Forelimb muscle (tissue), 1 donor: Measurements from ENCODE around the gene PLXNB2. TPM values are rescaled to one million over a fixed set of nuclear protein-coding genes. Genes with fewer than 3 reads are reported as not detected.

Experiments used
- DNase-seq: peaks from one replicate; pipeline ENCODE4 v3.0.0-alpha.2; 2013; ENCODE audit warnings: low read depth
- polyA plus RNA-seq: library from polyadenylated mRNA; unstranded; fragments of 120-200 nt; gene quantifications from one replicate; pipeline ENCODE4 v1.2.1, GENCODE V29; 2013; ENCODE audit not compliant: insufficient read length

Gene PLXNB2
- polyA plus RNA-seq, 1 donor, result 77.0 TPM

GRCh38 chr22:50312371-50312770 lies 4.9 kb upstream of the PLXNB2 start:
- DNase-seq, result no peak

DNA sequence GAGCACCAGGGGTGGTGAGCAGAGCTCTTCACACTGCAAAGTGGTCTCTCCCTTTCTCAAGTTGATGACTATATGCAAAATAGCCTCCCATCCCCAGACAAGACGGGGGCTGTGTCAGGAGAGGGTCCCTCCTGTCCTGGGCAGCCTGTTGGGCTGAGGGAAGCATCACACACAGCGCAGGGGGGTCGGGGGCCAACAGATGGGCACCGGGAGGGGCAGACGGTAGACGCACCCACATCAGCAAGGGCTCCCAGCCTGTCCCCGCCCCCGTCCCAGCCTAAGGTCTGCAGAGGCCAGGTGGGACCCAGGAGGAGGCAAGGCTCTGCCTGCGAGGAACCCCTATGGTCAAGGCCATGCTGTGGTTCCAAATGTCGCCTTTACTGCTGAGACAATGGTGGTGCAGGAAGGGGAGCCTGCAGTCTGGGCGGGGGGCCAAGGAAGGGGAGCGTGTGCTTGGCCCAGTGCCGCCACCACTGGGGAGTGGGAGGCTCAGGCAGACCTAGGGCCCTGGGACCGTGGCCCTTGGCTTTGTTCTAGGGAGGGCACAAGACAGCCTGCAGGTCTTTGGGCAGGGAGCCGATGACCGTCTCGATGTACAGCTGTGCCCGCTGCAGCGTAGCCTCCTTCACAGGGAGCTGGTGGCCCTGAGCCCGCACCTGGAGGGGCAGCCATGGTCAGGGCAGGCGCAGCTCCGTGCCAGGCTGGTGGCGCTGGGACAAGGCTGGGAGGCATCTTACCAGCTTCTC lies 4.3 kb upstream of the PLXNB2 start:
- no peak for DNase-seq

- DNase-seq, result no peak
Measured at GRCh38 chr22:50310949-50311444, 3.6 kb upstream of the PLXNB2 start.

DNA sequence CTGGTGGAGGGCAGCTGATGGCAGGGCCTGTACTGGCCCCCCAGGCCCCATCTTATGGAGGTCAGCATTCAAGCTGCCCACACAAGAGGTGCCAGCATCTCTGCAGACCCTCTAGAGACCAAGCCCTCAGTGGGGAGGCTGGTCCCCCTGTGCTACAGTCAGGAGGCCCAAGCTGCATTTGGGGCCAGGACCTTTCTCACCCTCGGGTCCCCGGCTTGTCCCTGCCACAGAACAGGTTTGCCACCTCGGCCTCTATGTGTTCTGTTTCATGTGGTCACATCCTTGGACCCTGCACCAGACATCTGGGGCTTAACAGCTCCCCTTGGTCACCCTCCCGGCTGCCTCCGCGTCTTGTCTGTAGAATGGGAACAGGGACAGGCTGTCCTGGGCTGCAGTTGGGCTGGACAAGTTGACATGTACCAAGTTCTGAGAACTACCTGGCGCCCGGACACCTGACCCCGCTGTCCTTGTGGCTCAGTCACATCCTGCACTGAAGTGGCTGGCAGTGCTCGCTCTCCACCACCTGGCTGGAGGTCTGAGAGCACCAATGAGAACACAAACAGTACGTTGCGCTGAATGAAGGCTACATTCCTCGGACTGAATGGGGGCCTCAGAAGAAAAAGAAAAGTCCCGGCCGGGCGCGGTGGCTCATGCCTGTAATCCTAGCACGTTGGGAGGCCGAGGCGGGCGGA lies 2.7 kb upstream of the PLXNB2 start:
- no peak for DNase-seq

DNA sequence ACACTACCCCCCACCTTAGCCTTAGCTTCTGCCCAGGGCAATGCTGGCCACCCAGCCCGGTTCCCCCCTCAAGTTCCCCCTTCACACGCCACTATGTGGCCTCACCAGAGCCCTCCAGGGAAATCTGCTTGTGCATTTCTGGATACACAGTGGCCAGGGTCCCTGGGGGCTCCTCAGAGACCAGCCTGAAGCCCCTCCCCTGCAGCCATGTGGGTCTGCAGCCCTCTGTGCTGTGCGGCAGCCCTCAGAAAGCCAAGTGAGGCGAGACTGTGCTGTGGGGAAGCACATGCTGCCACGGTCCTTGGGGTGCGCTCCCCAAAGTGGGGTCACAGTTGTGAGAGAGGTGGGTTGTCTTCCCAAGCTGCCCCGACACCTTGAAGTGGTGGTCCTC lies 2.1 kb upstream of the PLXNB2 start:
- DNase-seq, result no peak

DNA sequence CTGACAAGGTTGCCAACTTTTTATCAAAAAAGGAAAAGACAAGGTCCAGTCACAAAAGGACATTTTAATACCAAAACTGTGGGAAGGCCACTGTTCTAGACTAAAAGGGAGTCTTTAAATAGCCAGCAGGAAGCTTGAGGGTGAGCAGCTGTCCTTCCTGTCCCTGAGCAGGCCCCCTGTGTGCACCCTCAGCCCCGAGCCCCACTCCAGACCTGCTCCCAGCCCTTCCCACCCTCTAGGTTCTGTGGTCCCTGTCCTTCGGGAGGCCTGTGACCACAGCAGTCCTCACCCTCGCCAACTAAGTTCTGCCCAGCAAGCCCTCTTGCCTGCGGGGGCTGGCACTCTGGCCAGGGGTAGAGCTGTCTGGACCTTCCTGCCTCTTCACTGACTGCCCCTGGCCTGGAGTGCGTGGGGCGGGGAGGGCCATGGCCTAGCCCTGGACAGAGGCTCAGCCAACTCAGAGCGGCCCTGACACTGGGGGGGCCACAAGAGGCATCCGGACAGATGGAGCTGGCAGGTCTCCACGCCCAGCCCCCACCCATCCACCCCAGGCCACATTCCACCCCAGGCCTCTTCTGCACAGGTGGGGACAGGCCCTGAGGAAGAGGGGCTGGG lies 1.6 kb upstream of the PLXNB2 start:
- DNase-seq, result no peak

- no peak for DNase-seq
Measured at GRCh38 chr22:50308597-50308935, 1.1 kb upstream of the PLXNB2 start.

DNA sequence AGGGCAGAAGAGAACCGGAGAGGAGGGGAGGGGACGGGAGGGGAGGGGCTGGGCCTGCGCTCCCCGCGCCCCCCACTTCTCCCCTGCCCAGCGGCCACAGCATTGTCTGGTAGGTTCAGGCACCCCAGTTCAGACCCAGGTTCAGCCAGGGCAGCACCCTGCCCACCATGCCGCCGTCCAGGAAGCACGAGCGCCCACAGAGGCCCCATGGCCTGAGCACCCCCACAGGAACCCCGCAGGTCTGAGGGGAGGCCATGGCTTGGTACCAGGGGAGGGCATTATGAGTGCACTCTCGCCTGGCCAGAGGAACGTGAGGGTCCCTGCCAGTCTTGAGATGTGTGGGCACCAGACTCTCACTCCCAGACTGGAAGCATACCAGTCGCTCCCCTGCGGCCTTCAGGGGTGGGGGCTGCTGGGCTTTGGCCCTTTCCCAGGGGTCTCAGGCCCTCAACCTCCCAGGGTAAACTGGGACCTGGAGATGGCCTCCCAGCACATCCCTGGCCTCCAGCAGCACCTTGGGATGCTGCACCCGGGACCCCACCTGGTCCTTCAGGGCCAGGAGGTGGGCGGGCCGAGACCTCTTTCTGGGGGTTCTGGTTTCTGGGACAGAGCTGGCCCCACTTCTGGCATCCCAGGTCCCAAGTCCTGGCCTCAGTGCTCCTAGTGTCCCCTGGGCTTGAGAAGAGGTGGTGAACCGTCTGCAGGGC lies 597 bp upstream of the PLXNB2 start:
- no peak for DNase-seq

DNA sequence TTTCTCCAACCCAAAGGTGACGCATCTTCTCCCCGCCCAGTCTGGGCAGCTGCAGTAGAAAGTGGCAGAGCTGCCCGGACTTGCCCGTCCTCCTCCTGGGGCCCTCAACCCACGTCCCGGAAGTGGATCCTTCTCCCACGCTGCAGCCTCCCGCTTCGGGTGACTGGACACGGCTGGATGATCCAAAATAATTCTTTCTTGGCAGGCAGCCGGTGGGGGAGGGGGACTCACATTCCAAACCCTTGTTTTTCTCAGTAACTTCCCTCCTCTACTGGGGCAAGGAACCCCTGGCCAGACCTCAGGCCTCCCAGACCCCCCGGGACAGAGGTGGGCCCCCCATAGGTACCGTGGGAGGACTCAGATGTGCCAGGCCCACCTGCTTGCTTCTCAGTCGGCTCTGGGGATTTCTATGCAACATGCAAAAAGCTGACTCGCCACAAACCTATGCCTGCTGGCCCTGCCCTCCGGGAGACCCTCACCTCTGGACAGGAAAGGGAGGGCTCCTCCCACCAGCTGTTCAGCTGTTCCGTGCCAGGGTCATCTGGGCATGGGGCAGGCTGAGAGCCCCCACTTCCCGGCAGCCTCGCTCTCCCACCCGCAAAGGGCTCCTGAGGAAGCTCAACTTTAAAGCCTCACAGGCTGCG lies 1.4 kb downstream of the PLXNB2 start:
- no peak for DNase-seq

DNA sequence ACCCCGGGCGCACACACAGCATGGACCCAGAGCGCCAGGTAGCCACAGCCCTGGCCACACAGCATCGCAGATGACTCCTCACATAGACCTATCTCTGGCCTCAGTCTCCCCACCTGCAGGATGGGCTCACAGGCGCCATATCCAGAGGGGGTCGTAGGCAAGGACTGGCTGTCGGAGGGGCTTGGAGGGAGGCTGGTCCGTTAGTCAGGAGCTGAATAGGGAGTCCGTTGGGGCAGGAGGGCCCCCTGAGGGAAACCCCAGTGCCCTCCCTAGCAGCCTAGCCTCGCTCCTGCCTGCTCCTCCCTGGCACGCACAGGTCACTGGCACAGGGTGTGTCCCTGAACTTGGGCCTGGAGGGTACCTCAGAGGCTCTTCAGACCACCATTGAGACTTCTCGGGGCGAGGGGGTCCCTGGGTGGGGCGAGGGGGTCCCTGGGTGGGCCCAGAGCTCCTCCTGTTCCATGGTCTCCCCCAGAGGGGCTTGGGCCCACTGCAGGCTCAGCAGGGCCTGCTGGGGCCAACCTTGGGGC lies 2.0 kb downstream of the PLXNB2 start:
- DNase-seq, result no peak

DNA sequence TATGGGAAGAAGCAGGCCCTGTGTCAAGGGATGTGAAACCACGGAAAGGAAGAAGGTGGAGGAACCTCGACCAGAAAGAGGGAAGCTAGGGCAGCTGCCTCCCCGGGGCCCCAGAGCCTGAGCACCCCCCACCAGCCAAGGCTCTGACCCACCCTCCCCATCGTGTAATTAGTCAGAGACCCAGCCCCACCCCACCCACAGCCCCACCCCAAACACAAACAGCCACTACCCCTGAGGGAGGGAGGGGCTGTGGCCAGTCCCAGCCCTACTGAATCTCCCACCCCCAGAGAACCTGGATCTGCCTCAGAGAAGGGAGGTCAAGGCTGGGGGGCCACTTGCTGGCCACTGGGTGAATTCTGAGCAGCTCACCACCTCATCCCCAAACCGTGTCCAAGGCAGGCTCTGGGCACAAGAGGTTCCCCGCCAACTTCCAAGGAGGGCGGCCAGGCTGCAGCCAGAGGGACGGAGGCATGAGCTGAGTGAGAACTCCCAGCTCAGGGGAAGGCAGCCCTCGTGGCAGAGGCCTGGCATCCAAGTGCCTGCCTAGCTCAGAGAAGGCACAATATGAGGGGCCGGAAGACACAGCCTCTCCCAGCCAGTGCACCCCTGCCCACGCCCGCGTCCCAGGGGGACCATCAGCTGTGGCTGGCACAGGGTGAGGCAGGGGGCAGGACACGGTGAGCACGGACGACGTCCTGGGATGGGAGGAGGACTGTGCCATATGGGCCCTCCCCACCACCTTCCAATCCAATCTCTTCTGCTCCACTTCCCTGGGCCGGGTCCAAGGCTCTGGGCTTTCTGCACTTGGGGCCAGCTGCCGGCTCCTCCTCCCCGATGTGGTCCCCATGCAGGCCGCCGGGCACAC lies 2.7 kb downstream of the PLXNB2 start:
- DNase-seq, result no peak

DNA sequence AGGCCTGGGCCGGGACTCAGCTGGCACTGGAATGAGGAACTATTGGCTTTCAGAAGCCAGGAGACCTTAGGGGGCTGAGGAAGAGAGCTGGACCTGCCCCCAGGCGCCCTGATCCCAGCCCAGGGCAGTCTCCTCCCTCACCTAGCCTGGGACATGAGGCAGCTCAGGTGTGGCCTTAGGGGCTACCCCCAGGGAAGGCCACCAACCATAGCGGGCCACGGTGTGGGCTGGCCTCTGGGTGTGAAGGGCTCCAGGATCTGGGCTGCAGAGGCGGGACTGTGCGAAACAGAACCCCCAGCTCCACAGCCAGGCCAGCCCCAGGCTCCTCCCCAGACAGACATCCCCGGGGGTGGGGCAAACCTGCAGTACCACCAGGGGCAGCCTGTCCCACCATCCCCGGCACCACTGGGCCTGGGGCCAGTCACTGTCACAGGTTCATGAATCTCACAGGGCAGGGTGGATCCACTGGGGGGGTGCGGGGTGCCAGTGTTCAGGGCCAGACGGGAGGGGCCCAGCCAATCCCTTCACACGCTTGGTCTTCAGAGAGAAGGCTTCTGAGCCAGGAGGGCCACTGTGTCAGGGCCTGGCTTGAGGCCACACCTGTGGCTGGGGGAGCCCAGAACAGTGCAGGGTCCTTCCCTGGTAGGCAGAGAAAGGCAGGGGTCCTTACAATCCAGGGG lies 3.5 kb downstream of the PLXNB2 start:
- no peak for DNase-seq

DNA sequence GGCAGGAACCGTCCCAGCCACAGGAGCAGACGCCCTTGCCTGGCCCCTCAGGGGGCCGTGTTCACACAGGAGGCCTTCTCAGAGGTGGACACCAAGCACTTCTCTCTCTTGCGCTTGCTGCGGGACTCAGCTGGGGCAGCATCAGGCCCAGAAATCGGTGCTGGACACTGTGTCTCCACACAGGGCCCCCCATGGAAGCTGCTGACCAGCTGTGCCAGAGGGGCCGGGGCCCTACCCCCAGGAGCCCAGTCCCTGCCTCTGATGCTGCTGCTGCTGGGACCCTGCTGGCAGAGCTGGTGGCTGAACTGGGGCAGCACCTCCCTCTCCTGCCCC lies 4.0 kb downstream of the PLXNB2 start:
- DNase-seq, result no peak

GRCh38 chr22:50302564-50302963 lies 4.9 kb downstream of the PLXNB2 start:
- no peak for DNase-seq

- DNase-seq, result no peak
Measured at GRCh38 chr22:50302041-50302541, 5.4 kb downstream of the PLXNB2 start.

DNA sequence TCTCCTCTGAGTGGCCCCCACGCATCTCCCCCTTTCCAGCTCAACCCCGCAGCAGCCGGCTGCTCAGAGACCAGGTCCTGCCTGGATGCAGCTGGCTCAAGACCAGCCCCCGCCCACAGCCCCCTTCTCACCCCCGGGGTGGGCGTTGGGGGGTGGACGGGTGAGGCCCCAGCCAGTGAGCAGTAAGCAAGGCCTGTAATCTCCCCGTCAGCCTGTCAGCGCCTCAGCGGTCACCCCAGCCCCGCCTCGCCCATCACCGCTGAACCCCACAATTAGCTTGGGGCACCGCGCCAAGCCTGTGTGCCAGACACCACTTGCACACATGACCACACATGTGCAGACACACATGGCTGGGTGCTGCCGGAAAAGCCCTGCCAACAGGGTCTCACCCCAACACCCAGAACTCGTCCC lies 5.9 kb downstream of the PLXNB2 start:
- no peak for DNase-seq

GRCh38 chr22:50300620-50301257 lies 6.7 kb downstream of the PLXNB2 start:
- no peak for DNase-seq

- DNase-seq, result no peak
Measured at GRCh38 chr22:50299785-50300619, 7.4 kb downstream of the PLXNB2 start.
